Testis (tissue), 2 donors: ENCODE measurements around the gene ERICH2.

Experiments used
- CTCF ChIP-seq, 3 experiments: fragments of 450-650 bp in 2 of 3; fragments of 200-600 bp in 1 of 3; sonication (generic) in 1 of 3; IDR thresholded peaks; one replicate each; pipeline ENCODE4 v1.5.1; 2016 to 2019; ENCODE audit warnings: antibody characterized with exemption in 3 of 3, mild to moderate bottlenecking in 2 of 3, moderate library complexity in 1 of 3
- POLR2A ChIP-seq: fragments of 450-650 bp; IDR thresholded peaks from one replicate; pipeline ENCODE4 v1.6.1; 2017; ENCODE audit warnings: antibody characterized with exemption, mild to moderate bottlenecking, moderate library complexity

- TF ChIP-seq CTCF (IDR thresholded peaks at IDR 0.05) (no peak), POLR2A (no peak)
Observed at GRCh38 chr2:170782673-170783072, 12.5 kb downstream of the ERICH2 start.
